NCI-H1417 (cell line): ENCODE measurements around the gene ZSWIM9.
A peak's percentile ranks its signal among the peaks of the same experiment; 100 is the strongest.

ENCODE experiments used
- DNase-seq, 3 experiments: peaks; one replicate each; lab custom pipeline; 2025; lab: John Stamatoyannopoulos, UW

The ZSWIM9 gene

GRCh38 chr19:48169939-48170803 is at the start of gene ZSWIM9, which contains the start of gene LIG1:
TSS of gene ZSWIM9 (plus strand) at chr19:48170680. CDS start at chr19:48171803, 1,123 bp downstream.
TSS of gene LIG1 (minus strand) at chr19:48170344. CDS start at chr19:48165566, 4,778 bp downstream.
- peak; percentile 94 to 97 (median 96) for DNase-seq

- DNase-seq: no peak
Measured at GRCh38 chr19:48121066-48121465, 49.4 kb upstream of the ZSWIM9 start.

- DNase-seq: no peak
Measured at GRCh38 chr19:48121909-48122371, 48.5 kb upstream of the ZSWIM9 start.

GRCh38 chr19:48122421-48122820 is 48.1 kb upstream of the ZSWIM9 start:
- DNase-seq: no peak

GRCh38 chr19:48123907-48124651 is 46.4 kb upstream of the ZSWIM9 start:
- no peak for DNase-seq

- no peak for DNase-seq
Measured at GRCh38 chr19:48127561-48127960, 42.9 kb upstream of the ZSWIM9 start.

GRCh38 chr19:48133094-48133493 is 37.4 kb upstream of the ZSWIM9 start:
- no peak for DNase-seq

GRCh38 chr19:48135411-48135810 is 35.1 kb upstream of the ZSWIM9 start:
- peak in 2 of 3 experiments; percentile 6 to 37 for DNase-seq

- DNase-seq: no peak
Measured at GRCh38 chr19:48136547-48136946, 33.9 kb upstream of the ZSWIM9 start.

GRCh38 chr19:48137411-48137810 is 33.1 kb upstream of the ZSWIM9 start:
- no peak for DNase-seq

- no peak for DNase-seq
Measured at GRCh38 chr19:48139053-48139452, 31.4 kb upstream of the ZSWIM9 start.

GRCh38 chr19:48147597-48148175 is 22.8 kb upstream of the ZSWIM9 start:
- DNase-seq: no peak

GRCh38 chr19:48148576-48148975 is 21.9 kb upstream of the ZSWIM9 start:
- DNase-seq: no peak

GRCh38 chr19:48149430-48149829 is 21.1 kb upstream of the ZSWIM9 start:
- DNase-seq: no peak

- peak; percentile 8 to 63 (median 62) for DNase-seq
Measured at GRCh38 chr19:48152551-48152950, 17.9 kb upstream of the ZSWIM9 start.

GRCh38 chr19:48154003-48154402 is 16.5 kb upstream of the ZSWIM9 start:
- no peak for DNase-seq

GRCh38 chr19:48158210-48158790 is 12.2 kb upstream of the ZSWIM9 start:
- no peak for DNase-seq

- DNase-seq: no peak
Measured at GRCh38 chr19:48168689-48169088, 1.8 kb upstream of the ZSWIM9 start.

- peak; percentile 80 to 89 (median 82) for DNase-seq
Measured at GRCh38 chr19:48169578-48169938, 922 bp upstream of the ZSWIM9 start.

GRCh38 chr19:48170817-48171347 is 402 bp downstream of the ZSWIM9 start:
- DNase-seq: no peak

GRCh38 chr19:48171710-48172109 is 1.2 kb downstream of the ZSWIM9 start:
- no peak for DNase-seq
